Omental fat pad (tissue), 4 donors: ENCODE measurements around the gene MLH3. TPM values are rescaled to one million over a fixed set of nuclear protein-coding genes. Genes with fewer than 3 reads are reported as not detected.

Source experiments
- ATAC-seq: fragments of 150-250 bp; one replicate; pipeline ENCODE4 v1.9.1; 2016; ENCODE audit warnings: mild to moderate bottlenecking, moderate library complexity; ENCODE audit not compliant: low FRiP score
- DNase-seq: peaks from one replicate; pipeline ENCODE4 v3.0.0-alpha.2; 2019; ENCODE audit warnings: low spot score
- total RNA-seq, 4 donors: library from RNA; depleted of rRNA; stranded (reverse); fragments of >200 nt; gene quantifications; one replicate each; pipeline ENCODE4 v1.1.0, GENCODE V29; 2016
- TF ChIP-seq, protein P1 (sequence below), 3 donors: fragments of 450-650 bp; IDR thresholded peaks; one replicate each; pipeline ENCODE4 v1.5.1; 2016 to 2017; ENCODE audit warnings: antibody characterized with exemption in 3 of 3, mild to moderate bottlenecking in 3 of 3, moderate library complexity in 2 of 3

The MLH3 gene
- total RNA-seq, 4 donors from 2014 or later, result 20.4 to 47.1 (median 24.4) TPM

DNA sequence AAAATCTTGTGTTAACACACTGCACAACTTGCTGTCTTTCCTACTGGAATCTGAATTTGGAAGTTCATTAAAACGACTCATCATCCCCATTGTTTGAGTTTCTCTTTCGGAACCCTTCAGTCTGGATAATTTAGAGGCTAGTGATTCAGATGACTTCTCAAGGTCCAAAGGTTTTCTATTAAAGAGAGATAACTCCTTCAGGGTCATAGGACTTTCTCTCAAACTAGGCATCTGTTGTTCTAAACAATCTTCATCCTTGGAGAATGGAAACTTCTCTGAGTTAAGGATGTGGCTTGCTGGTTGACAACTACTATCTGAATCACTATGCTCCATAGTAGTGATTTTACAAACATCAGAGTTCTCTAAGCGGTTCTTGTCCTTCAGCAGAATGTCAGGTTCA lies 4.4 kb downstream of the MLH3 start:
- DNase-seq (no peak), ATAC-seq (no peak)
- TF ChIP-seq, protein P1, sequence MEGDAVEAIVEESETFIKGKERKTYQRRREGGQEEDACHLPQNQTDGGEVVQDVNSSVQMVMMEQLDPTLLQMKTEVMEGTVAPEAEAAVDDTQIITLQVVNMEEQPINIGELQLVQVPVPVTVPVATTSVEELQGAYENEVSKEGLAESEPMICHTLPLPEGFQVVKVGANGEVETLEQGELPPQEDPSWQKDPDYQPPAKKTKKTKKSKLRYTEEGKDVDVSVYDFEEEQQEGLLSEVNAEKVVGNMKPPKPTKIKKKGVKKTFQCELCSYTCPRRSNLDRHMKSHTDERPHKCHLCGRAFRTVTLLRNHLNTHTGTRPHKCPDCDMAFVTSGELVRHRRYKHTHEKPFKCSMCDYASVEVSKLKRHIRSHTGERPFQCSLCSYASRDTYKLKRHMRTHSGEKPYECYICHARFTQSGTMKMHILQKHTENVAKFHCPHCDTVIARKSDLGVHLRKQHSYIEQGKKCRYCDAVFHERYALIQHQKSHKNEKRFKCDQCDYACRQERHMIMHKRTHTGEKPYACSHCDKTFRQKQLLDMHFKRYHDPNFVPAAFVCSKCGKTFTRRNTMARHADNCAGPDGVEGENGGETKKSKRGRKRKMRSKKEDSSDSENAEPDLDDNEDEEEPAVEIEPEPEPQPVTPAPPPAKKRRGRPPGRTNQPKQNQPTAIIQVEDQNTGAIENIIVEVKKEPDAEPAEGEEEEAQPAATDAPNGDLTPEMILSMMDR (IDR thresholded peaks at IDR 0.05), result no peak

DNA sequence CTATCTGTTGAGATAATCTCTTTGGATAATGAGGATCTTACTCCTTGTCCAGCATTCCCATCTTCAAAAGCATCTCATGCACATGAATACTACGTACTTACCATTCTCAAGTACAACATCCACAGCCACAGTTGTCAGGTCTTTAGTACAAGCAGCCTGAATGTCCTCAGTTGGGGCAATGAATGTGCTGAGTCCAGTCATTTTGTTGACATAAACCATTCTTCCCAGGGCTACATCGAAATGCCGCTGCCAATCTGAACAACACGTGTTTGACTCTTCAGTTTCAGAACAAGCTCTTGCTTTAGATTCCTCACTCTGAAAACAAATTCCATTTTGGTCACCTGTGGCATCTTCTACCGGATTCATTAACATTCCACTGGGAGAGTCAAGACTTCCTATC lies 5.0 kb downstream of the MLH3 start:
- no peak for ATAC-seq
- DNase-seq, result no peak
- TF ChIP-seq, protein P1 (IDR thresholded peaks at IDR 0.05), result no peak

DNA sequence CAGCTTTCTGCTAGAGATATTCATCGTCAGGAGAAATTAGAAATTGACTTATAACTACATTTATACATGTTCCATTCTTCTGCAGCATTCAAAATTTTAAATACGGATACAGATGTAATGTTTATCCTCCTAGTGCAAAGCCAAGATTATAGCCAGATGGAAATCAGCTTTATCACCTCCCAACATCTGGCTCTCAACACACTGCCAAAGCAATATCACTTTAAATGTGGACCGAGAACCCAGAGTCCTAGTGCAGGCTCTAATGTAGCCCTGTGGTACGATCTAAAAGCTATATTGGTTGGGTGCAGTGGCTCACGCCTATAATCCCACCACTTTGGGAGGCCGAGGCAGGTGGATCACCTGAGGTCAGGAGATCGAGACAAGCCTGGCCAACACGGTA lies 6.5 kb downstream of the MLH3 start:
- DNase-seq, result no peak
- no peak for ATAC-seq

DNA sequence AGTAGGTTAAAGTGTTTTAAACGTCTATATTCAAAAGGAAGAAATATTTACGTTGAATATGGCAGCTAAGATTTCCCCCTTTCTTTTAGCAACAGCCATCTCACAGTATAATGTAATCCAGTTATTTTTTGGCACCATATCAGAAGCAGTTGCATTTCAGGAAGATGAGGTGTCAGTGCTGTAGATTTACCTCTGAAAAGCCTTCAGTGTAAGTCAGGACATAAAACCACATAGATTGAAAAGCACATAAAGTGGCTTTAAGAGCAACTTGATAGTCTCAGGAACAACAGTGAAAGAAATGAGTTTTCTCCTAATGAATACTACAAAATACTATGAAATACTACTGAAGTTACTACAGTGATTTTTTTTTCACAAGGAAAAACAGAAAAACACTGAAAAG lies 6.9 kb downstream of the MLH3 start:
- TF ChIP-seq, protein P1 (IDR thresholded peaks at IDR 0.05), result no peak
- ATAC-seq (no peak), DNase-seq (no peak)

More for the DNA sequence above, 6.5 kb downstream of the MLH3 start:
- TF ChIP-seq, protein P1 (IDR thresholded peaks at IDR 0.05), result no peak

DNA sequence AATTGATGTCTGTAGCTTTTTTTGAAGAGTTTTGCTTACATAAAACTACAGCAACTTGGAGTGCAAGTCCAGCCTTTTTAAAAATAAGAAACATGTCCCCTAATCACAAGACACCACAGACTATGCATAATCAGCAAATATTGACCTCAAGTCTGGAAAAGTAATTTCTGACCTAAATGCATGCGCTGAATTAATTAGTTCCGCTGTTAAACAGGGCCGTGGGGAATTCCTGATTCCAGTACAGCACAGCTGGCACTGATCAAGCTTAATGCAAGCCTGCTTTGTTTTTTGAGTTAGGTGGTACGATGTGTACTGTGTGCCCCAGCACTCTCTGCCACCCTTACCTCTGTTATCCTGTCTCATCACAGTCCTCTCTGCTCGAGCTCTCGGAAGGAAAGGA lies 9.2 kb downstream of the MLH3 start:
- TF ChIP-seq, protein P1 (IDR thresholded peaks at IDR 0.05), result no peak
- ATAC-seq (no peak), DNase-seq (no peak)

DNA sequence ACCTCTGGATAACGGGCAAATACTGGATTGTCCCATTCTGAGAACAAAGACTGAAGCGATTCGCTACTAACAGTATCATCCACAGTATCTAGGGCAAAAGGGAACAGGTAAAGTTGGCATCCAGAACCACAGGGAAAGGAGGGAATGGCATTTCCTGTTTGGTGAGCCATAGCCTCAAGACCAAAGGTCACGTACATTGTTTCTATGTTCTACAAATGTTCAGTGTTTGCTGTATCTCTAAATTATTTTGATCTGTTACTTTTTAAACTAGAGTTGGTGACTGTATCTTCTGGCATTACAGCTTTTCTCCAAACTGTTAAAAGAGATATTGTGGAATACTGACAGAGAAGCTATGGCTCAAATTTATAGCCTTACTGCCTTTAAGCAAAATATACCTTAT lies 9.7 kb downstream of the MLH3 start:
- TF ChIP-seq, protein P1 (IDR thresholded peaks at IDR 0.05), result no peak
- DNase-seq (no peak), ATAC-seq (no peak)

DNA sequence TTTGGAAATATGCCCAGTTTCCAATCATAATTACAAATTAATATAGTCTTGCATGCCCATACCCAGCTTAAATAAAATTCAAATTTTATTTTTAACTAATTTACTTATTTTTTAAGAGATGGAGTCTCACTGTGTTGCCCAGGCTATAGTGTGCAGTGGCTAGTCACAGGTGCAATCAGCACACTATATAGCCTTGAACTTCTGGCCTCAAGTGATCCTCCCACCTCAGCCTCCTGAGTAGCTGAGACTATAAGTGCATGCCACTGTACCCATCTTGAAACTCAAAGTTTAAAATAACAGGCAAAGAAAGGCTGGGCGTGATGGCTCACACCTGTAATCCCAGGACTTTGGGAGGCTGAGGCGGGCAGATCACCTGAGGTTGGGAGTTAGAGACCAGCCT lies 10.3 kb downstream of the MLH3 start:
- TF ChIP-seq, protein P1 (IDR thresholded peaks at IDR 0.05), result no peak
- no peak for DNase-seq
- ATAC-seq, result no peak
